ENCODE results near the gene FREM2. TPM values are rescaled to one million over a fixed set of nuclear protein-coding genes. Genes with fewer than 3 reads are reported as not detected.

Gene FREM2
- total RNA-seq, 4 donors from 2014 or later = 0.72 to 3.1 (median 1.5) TPM

DNA sequence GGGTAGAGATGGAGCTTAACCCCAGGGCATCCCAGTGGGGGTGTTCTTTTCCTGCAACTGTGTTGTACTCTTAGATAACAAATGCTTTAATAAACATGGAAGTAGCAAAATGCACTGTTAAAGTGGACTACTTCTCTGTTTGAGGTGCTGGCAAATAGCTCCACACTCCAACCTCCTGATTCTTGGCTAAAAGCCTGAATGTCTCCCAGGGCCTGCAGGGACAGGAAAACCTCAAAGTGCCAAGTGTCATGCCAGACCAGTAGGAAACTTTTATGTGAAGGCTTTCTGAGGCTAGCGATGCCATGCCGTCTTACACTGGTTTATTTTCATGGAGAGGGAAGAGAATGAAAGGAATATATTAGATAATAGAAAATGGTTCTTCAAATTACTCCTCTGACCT is 6.8 kb downstream of the FREM2 start:
- Histone ChIP-seq H3K27me3 (peaks cover 6% of the 10 kb centered on the region), H3K4me3 (no peak overlapping the region), H3K27ac (no peak overlapping the region), H3K4me1 (no peaks in the 10 kb centered on the region), H3K36me3 (no peaks in the 10 kb centered on the region), H3K9me3 (no peaks in the 10 kb centered on the region)
- DNase-seq (ENCODE audit: low spot score in 2 of 2) = no peak
- WGBS = 26% methylated on average over 2 of the region's 2 CpGs
- TF ChIP-seq EP300 (IDR thresholded peaks at IDR 0.05) = no peak
- no peak for TF ChIP-seq POLR2AphosphoS5 (IDR thresholded peaks at IDR 0.05)
- TF ChIP-seq POLR2A (IDR thresholded peaks at IDR 0.05) = no peak
- TF ChIP-seq, protein P1, sequence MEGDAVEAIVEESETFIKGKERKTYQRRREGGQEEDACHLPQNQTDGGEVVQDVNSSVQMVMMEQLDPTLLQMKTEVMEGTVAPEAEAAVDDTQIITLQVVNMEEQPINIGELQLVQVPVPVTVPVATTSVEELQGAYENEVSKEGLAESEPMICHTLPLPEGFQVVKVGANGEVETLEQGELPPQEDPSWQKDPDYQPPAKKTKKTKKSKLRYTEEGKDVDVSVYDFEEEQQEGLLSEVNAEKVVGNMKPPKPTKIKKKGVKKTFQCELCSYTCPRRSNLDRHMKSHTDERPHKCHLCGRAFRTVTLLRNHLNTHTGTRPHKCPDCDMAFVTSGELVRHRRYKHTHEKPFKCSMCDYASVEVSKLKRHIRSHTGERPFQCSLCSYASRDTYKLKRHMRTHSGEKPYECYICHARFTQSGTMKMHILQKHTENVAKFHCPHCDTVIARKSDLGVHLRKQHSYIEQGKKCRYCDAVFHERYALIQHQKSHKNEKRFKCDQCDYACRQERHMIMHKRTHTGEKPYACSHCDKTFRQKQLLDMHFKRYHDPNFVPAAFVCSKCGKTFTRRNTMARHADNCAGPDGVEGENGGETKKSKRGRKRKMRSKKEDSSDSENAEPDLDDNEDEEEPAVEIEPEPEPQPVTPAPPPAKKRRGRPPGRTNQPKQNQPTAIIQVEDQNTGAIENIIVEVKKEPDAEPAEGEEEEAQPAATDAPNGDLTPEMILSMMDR (IDR thresholded peaks at IDR 0.05) = no peak

DNA sequence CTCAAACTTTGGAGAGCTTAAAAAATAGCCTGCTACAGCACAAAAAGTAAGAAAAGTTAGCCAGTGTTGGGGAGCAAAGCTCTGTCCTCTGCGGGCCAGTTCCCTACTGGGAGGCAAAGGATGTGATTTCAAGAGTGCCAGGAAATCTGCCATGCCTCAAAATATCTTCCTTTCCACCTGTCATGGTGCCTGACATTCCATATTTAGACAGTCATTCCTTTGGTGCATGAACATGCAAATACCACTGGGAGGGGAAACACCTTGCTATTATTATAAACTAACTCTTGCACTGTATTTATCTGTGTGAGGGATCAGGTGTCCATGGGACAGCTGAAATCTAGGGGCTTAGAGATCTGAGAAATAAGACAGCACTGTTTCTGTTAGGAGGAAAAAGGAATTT is 10.3 kb downstream of the FREM2 start:
- Histone ChIP-seq H3K9me3 (no peaks in the 10 kb centered on the region), H3K36me3 (no peaks in the 10 kb centered on the region), H3K4me3 (no peak overlapping the region), H3K27ac (no peak overlapping the region), H3K27me3 (no peaks in the 10 kb centered on the region), H3K4me1 (no peaks in the 10 kb centered on the region)
- DNase-seq (ENCODE audit: low spot score in 2 of 2) = no peak
- TF ChIP-seq POLR2AphosphoS5 (IDR thresholded peaks at IDR 0.05) (no peak), EP300 (IDR thresholded peaks at IDR 0.05) (no peak), POLR2A (IDR thresholded peaks at IDR 0.05) (no peak)
- TF ChIP-seq, protein P1 (IDR thresholded peaks at IDR 0.05) = no peak
- WGBS = 68% methylated on average over 1 of the region's 1 CpG

DNA sequence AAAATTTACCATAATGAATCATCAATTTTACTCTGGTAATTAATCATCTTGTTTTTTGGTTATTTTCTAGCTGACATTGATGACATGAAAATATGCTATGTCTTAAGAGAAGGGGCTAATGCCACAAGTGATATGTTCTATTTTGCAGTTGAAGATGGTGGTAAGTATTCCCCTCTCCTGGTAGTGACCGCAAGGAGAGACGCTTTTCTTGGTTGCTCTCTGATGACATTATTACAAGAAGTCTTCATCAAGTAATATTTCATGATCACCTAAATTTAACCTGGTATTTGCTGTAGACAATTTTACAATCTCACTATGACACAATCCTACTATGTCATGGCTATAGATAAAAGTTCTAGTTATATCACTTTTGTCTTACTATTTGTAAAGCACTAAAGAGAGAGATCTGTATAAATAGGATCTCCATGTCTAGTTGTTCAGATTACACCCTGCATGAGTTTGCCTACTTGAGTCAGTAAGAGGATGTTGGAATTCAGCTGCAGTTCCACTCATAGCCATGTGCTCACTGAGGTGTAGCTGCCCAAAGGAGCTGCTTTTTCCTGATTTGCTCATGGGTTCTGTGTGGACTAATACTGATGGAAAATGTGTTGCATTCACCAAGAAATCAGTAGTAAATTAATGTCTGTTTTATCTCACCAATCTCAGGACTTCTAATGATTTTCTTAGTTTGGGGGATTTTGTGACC is 10.9 kb downstream of the FREM2 start:
- TF ChIP-seq, protein P1 (IDR thresholded peaks at IDR 0.05) = no peak
- no peak for TF ChIP-seq EP300 (IDR thresholded peaks at IDR 0.05)
- TF ChIP-seq POLR2A (IDR thresholded peaks at IDR 0.05) = no peak
- no peak for TF ChIP-seq POLR2AphosphoS5 (IDR thresholded peaks at IDR 0.05)

DNA sequence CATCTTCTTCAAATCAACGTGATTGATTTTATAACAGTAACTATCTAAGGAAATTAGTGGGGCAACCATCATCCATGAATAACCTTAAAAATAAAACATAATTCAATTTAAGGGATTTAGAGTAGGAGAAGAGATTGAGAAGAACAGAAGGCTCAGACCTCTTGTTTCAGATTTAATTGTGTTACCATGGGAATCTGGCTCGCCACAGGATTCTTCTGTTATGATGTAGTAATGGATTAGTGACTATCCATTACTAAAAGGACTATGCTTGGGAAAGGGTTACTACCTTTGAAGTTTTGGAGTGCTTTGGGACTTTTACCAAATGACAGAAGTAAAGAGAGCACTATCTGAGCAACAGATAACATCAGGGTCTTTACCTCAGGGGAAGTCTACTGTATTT is 13.2 kb downstream of the FREM2 start:
- Histone ChIP-seq H3K4me3 (no peak overlapping the region), H3K36me3 (no peaks in the 10 kb centered on the region), H3K27me3 (no peaks in the 10 kb centered on the region), H3K27ac (no peak overlapping the region), H3K4me1 (no peaks in the 10 kb centered on the region), H3K9me3 (no peaks in the 10 kb centered on the region)
- TF ChIP-seq, protein P1 (IDR thresholded peaks at IDR 0.05) = no peak
- TF ChIP-seq POLR2AphosphoS5 (IDR thresholded peaks at IDR 0.05) = no peak
- TF ChIP-seq EP300 (IDR thresholded peaks at IDR 0.05) = no peak
- no peak for TF ChIP-seq POLR2A (IDR thresholded peaks at IDR 0.05)
- 88% methylated on average over 2 of the region's 2 CpGs for WGBS
- DNase-seq (ENCODE audit: low spot score in 2 of 2) = no peak

More for the DNA sequence above, 10.9 kb downstream of the FREM2 start:
- no peaks in the 10 kb centered on the region for H3K36me3 ChIP-seq
- H3K4me3 ChIP-seq = no peak overlapping the region
- no peak for DNase-seq (ENCODE audit: low spot score in 2 of 2)
- WGBS = 90% methylated on average over 2 of the region's 2 CpGs
- no peak overlapping the region for H3K27ac ChIP-seq
- no peaks in the 10 kb centered on the region for H3K4me1 ChIP-seq
- no peaks in the 10 kb centered on the region for H3K9me3 ChIP-seq
- no peaks in the 10 kb centered on the region for H3K27me3 ChIP-seq

DNA sequence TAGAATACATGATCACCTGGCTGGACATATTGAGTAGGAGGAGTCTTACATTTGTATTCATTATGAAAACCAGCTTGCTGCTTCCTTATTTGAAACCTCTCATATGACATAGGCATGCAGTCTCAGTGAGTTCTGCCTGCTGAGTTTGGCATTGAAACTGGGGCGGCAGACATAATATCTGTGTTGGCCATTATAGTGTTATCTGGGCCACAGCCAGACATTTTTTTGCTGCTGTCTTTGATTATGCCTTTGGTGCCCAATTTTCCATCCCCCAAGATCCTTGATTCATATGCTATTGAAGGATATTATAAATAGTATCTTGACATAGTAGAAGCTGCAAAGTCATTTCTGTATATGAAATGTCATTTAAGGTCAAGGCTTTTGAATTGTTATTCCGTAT is 15.8 kb downstream of the FREM2 start:
- no peaks in the 10 kb centered on the region for H3K27me3 ChIP-seq
- TF ChIP-seq POLR2AphosphoS5 (IDR thresholded peaks at IDR 0.05) (no peak), POLR2A (IDR thresholded peaks at IDR 0.05) (no peak), EP300 (IDR thresholded peaks at IDR 0.05) (no peak)
- TF ChIP-seq, protein P1 (IDR thresholded peaks at IDR 0.05) = no peak
- 47% methylated on average over 2 of the region's 2 CpGs for WGBS
- H3K4me3 ChIP-seq = no peak overlapping the region
- H3K36me3 ChIP-seq = no peaks in the 10 kb centered on the region
- no peaks in the 10 kb centered on the region for H3K4me1 ChIP-seq
- DNase-seq (ENCODE audit: low spot score in 2 of 2) = no peak
- H3K27ac ChIP-seq = no peak overlapping the region
- H3K9me3 ChIP-seq = no peaks in the 10 kb centered on the region

Data from suprapubic skin (tissue), 4 donors.